Tongue (tissue), 2 donors: Measurements from ENCODE around the gene TMEFF1. TPM values are rescaled to one million over a fixed set of nuclear protein-coding genes. Genes with fewer than 3 reads are reported as not detected.

Experiments used
- DNase-seq: peaks from one replicate; pipeline ENCODE4 v3.0.0-alpha.2; 2015
- total RNA-seq: library from RNA; depleted of rRNA; stranded (reverse); fragments of >200 nt; gene quantifications from one replicate; pipeline ENCODE4 v1.2.3, GENCODE V29; 2014

The TMEFF1 gene
- total RNA-seq, 1 donor from 2014 or later, result 3.0 TPM

DNA sequence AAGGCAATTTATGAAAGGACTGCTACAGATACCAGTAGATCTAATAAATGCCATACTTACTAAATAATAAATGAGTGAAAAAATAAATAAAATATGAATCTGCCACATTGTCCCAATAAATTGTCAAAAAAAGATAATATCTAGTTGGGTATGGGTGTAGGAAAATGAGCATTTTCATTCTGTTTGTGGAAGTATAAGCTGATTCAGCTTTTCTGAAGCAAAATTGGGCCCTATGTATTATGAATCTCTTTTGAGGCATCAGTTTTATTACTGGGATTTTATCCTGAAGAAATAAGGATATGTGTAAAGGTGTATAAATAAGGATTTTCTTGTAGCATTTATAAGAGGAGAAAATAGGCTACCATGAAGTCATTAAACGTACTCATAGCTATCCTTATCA is 151.0 kb downstream of the TMEFF1 start:
- DNase-seq, result no peak

- no peak for DNase-seq
Measured at GRCh38 chr9:100626949-100627348, 154.0 kb downstream of the TMEFF1 start.

Other genes starting within 250 kb of the TMEFF1 start
- 30.1 TPM for gene TEX10, start 120.2 kb upstream of the TMEFF1 start, total RNA-seq
- 22.2 TPM for gene MSANTD3, start 46.0 kb upstream of the TMEFF1 start, total RNA-seq
- gene CAVIN4, start 104.9 kb downstream of the TMEFF1 start, total RNA-seq, result 392 TPM